ENCODE measurements around the gene ACTRT2.

DNA sequence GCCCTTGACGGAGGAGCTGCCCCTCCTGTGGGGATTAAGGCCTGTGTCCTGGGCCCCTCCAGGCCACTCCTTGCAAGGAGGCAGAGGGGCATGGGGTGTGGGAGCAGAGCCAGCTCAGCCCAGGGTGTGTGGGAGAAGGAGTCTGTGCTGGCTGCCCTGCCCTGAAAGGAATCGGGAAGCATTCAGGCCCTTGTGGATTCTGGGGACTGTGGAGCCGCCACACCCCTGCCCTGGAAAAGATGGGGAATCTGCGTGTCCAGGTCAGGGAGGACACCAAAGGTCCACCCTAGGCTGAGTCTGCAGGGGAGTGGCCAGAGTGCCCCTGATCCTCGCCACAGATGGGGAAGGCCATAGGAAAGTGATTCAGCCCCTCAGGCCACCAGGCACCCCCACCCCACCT lies 31.2 kb downstream of the ACTRT2 start:
- TF ChIP-seq POLR2AphosphoS5 (IDR thresholded peaks at IDR 0.05; ENCODE audit: low read depth, low read length) (no peak), KDM1A (IDR thresholded peaks at IDR 0.05; ENCODE audit: borderline replicate concordance, low read length) (no peak), CREB1 (IDR thresholded peaks at IDR 0.05) (no peak), RXRA (IDR thresholded peaks at IDR 0.05; ENCODE audit: insufficient read depth, low read depth, low read length) (no peak), CBX5 (IDR thresholded peaks at IDR 0.05; ENCODE audit: low read depth, low read length) (no peak), RFX5 (IDR thresholded peaks at IDR 0.05; ENCODE audit: borderline replicate concordance, low read depth, low read length) (no peak), EP300 (IDR thresholded peaks at IDR 0.05; ENCODE audit: borderline replicate concordance in 1 of 2, low read depth in 2 of 2, low read length in 2 of 2) (no peak), SP2 (IDR thresholded peaks at IDR 0.05; ENCODE audit: low read length) (no peak), CEBPB (IDR thresholded peaks at IDR 0.05; ENCODE audit: low read depth, low read length) (no peak), TEAD4 (IDR thresholded peaks at IDR 0.05; ENCODE audit: low read depth, low read length) (no peak), SRF (IDR thresholded peaks at IDR 0.05; ENCODE audit: low read depth, low read length) (no peak)
- TF ChIP-seq, protein P1, sequence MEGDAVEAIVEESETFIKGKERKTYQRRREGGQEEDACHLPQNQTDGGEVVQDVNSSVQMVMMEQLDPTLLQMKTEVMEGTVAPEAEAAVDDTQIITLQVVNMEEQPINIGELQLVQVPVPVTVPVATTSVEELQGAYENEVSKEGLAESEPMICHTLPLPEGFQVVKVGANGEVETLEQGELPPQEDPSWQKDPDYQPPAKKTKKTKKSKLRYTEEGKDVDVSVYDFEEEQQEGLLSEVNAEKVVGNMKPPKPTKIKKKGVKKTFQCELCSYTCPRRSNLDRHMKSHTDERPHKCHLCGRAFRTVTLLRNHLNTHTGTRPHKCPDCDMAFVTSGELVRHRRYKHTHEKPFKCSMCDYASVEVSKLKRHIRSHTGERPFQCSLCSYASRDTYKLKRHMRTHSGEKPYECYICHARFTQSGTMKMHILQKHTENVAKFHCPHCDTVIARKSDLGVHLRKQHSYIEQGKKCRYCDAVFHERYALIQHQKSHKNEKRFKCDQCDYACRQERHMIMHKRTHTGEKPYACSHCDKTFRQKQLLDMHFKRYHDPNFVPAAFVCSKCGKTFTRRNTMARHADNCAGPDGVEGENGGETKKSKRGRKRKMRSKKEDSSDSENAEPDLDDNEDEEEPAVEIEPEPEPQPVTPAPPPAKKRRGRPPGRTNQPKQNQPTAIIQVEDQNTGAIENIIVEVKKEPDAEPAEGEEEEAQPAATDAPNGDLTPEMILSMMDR (IDR thresholded peaks at IDR 0.05; ENCODE audit: control extremely low read depth in 1 of 3, insufficient read depth in 1 of 3, low read depth in 1 of 3, low read length in 3 of 3) = no peak
- TF ChIP-seq, protein P2, sequence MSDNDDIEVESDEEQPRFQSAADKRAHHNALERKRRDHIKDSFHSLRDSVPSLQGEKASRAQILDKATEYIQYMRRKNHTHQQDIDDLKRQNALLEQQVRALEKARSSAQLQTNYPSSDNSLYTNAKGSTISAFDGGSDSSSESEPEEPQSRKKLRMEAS (IDR thresholded peaks at IDR 0.05) = no peak
- TF ChIP-seq, protein P3, sequence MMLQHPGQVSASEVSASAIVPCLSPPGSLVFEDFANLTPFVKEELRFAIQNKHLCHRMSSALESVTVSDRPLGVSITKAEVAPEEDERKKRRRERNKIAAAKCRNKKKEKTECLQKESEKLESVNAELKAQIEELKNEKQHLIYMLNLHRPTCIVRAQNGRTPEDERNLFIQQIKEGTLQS (IDR thresholded peaks at IDR 0.05; ENCODE audit: insufficient read depth, low read depth, low read length) = no peak

All from H1 (cell line).